Spleen (tissue), 11 donors: ENCODE results near the gene CYTH4. TPM values are rescaled to one million over a fixed set of nuclear protein-coding genes. Genes with fewer than 3 reads are reported as not detected.

Experiments used
- DNase-seq: peaks from one replicate; pipeline ENCODE4 v3.0.0-alpha.2; 2020
- H3K27ac ChIP-seq, 8 donors: fragments of 200-600 bp; sonication (generic) in 7 of 8; 1 replicate in 4 of 8; 2 replicates in 4 of 8; pipeline versions ENCODE4 v1.5.0 to v1.8.0; 2016 to 2021; ENCODE audit warnings: inconsistent platforms in 4 of 8, mild to moderate bottlenecking in 4 of 8, moderate library complexity in 1 of 8
- H3K27me3 ChIP-seq, 7 donors: fragments of 200-600 bp; sonication (generic) in 6 of 7; replicated peaks in 1 of 7; 1 replicate in 4 of 7; 2 replicates in 3 of 7; pipeline versions ENCODE4 v1.5.0 to v1.8.0; 2016 to 2021; ENCODE audit warnings: inconsistent platforms in 3 of 7, mild to moderate bottlenecking in 1 of 7
- H3K36me3 ChIP-seq, 6 donors: fragments of 200-600 bp; sonication (generic) in 5 of 6; 1 replicate in 4 of 6; 2 replicates in 2 of 6; pipeline versions ENCODE4 v1.5.0 to v1.8.0; 2016 to 2021; ENCODE audit warnings: inconsistent platforms in 2 of 6
- H3K4me1 ChIP-seq, 6 donors: fragments of 200-600 bp; sonication (generic) in 5 of 6; 1 replicate in 3 of 6; 2 replicates in 3 of 6; pipeline versions ENCODE4 v1.5.0 to v1.8.0; 2016 to 2021; ENCODE audit warnings: inconsistent platforms in 3 of 6
- H3K4me3 ChIP-seq, 8 donors: fragments of 200-600 bp; sonication (generic) in 7 of 8; 1 replicate in 4 of 8; 2 replicates in 4 of 8; pipeline versions ENCODE4 v1.5.0 to v1.8.0; 2016 to 2021; ENCODE audit warnings: inconsistent platforms in 4 of 8, mild to moderate bottlenecking in 4 of 8, moderate library complexity in 2 of 8
- H3K9me3 ChIP-seq, 8 donors: fragments of 200-600 bp; sonication (generic) in 7 of 8; 1 replicate in 4 of 8; 2 replicates in 4 of 8; pipeline versions ENCODE4 v1.5.0 to v1.8.0; 2016 to 2021; ENCODE audit warnings: inconsistent platforms in 4 of 8
- CTCF ChIP-seq, 11 experiments: fragments of 200-600 bp in 7 of 11; fragments of 450-650 bp in 4 of 11; sonication (generic) in 4 of 11; IDR thresholded peaks in 8 of 11; conservative IDR thresholded peaks in 3 of 11; 1 replicate in 7 of 11; 2 replicates in 4 of 11; pipeline versions ENCODE4 v1.4.0 to v1.8.0; 2016 to 2021; ENCODE audit warnings: antibody characterized with exemption in 11 of 11, inconsistent platforms in 4 of 11, mild to moderate bottlenecking in 1 of 11
- POLR2A ChIP-seq, 3 donors: fragments of 450-650 bp; IDR thresholded peaks; one replicate each; pipeline ENCODE4 v1.5.1; 2017; ENCODE audit warnings: antibody characterized with exemption in 3 of 3, mild to moderate bottlenecking in 1 of 3
- POLR2AphosphoS5 ChIP-seq, 3 donors: sonication (generic); formaldehyde crosslinking; IDR thresholded peaks; one replicate each; pipeline ENCODE4 v1.5.1; 2017; ENCODE audit warnings: antibody characterized with exemption in 3 of 3
- WGBS, 5 donors: extraction: QIAGEN DNeasy Blood & Tissue Kit in 3 of 5; methylation state at CpG; one replicate each; pipeline versions ENCODE4 v1.1.5 to v1.1.7; 2013 to 2018; 5-methylcytosine and 5-hydroxymethylcytosine counted together
- intact Hi-C: fragments of 100-400 bp; cut with DNase I; formaldehyde crosslinking; loops from one replicate; pipeline ENCODE4 v1.15.0; 2023; ENCODE audit warnings: low total_unique reads
- polyA plus RNA-seq, 3 donors: library from polyadenylated mRNA; stranded (reverse); fragments of 200-250 nt; gene quantifications; one replicate each; pipeline ENCODE4 v1.2.1, GENCODE V29; 2013
- total RNA-seq, 7 donors: library from RNA; depleted of rRNA in 3 of 7; stranded (reverse); fragments of >200 nt in 3 of 7; fragmentation: NEBNext Ultra II Directional in 4 of 7; extraction: Animal tissue kit (Norgen Biotek cat#: 25700) in 4 of 7; gene quantifications; one replicate each; pipeline versions ENCODE4 v1.1.0 to v1.2.1, GENCODE V29; 2016 to 2021
- donor health status: healthy with polysubstance abuse.
- donor health status: DM: no; HTN: no; CAD: no; lungs with moderate emphysema.
- donor health status: DM: no; HTN: no; CAD: no.
- donor health status: Bipolar disorder and iron deficiency.
- donor health status: healthy.
- donor health status: DM: no; HTN: no; CAD: no.
- donor health status: DM: yes; HTN: yes; CAD: no.

The CYTH4 gene
- total and polyA plus RNA-seq, 10 donors = 35.3 to 238 (median 104) TPM

- H3K4me1 ChIP-seq = peaks cover 65 to 100% (median 83%) of the 10 kb centered on the region in 6 donors
- WGBS, 5 donors = 58 to 67% (median 61%) methylated on average over 10 to 11 of the region's 11 CpGs
- no peaks in the 10 kb centered on the region for H3K27me3 ChIP-seq
- peaks cover 0 to 87% (median 37%) of the 10 kb centered on the region in 6 donors for H3K36me3 ChIP-seq
- DNase-seq = peak; percentile 82
- H3K4me3 ChIP-seq = peak overlapping the region in 4 of 8 donors; percentile 6 to 43 (median 7)
- peak overlapping the region; percentile 44 to 96 (median 74) for H3K27ac ChIP-seq
- intact Hi-C loops = loop anchor here (5.0 kb wide), 1 partner anchor 38 kb away; no protein-coding TSS in a partner anchor
- TF ChIP-seq POLR2AphosphoS5 (IDR thresholded peaks at IDR 0.05) = peak in 1 of 3 donors; percentile 2
- no peak for TF ChIP-seq CTCF (IDR thresholded peaks at IDR 0.05 in 8 of 11, conservative IDR thresholded peaks at IDR 0.05 in 3 of 11)
- H3K9me3 ChIP-seq = no peaks in the 10 kb centered on the region
These were observed 27.8 kb downstream of the CYTH4 start for GRCh38 chr22:37310075-37310606.

GRCh38 chr22:37310815-37311595, 28.7 kb downstream of the CYTH4 start:
- 63 to 82% (median 76%) methylated on average over 24 to 25 of the region's 25 CpGs for WGBS, 5 donors
- DNase-seq = peak; percentile 87
- peak overlapping the region in 7 of 8 donors; percentile 65 to 96 (median 76) for H3K27ac ChIP-seq
- intact Hi-C loops = loop anchor here (5.0 kb wide), 1 partner anchor 39 kb away; no protein-coding TSS in a partner anchor
- no peaks in the 10 kb centered on the region for H3K27me3 ChIP-seq
- peaks cover 65 to 100% (median 82%) of the 10 kb centered on the region in 6 donors for H3K4me1 ChIP-seq
- peaks cover 0 to 79% (median 34%) of the 10 kb centered on the region in 6 donors for H3K36me3 ChIP-seq
- TF ChIP-seq POLR2A (IDR thresholded peaks at IDR 0.05) (no peak), POLR2AphosphoS5 (IDR thresholded peaks at IDR 0.05) (peak; percentile 53 to 65 (median 53)), CTCF (IDR thresholded peaks at IDR 0.05 in 8 of 11, conservative IDR thresholded peaks at IDR 0.05 in 3 of 11) (no peak)
- peak overlapping the region in 1 of 8 donors; percentile 43 for H3K4me3 ChIP-seq
- H3K9me3 ChIP-seq = no peaks in the 10 kb centered on the region

GRCh38 chr22:37311761-37312312, 29.5 kb downstream of the CYTH4 start:
- H3K27ac ChIP-seq = peak overlapping the region in 7 of 8 donors; percentile 65 to 96 (median 76)
- no peaks in the 10 kb centered on the region for H3K9me3 ChIP-seq
- H3K4me1 ChIP-seq = peaks cover 56 to 100% (median 79%) of the 10 kb centered on the region in 6 donors
- DNase-seq = no peak
- intact Hi-C loops = loop anchor here (5.0 kb wide), 1 partner anchor 40 kb away; no protein-coding TSS in a partner anchor
- H3K27me3 ChIP-seq = no peaks in the 10 kb centered on the region
- H3K4me3 ChIP-seq = peak overlapping the region in 1 of 8 donors; percentile 36
- H3K36me3 ChIP-seq = peaks cover 0 to 71% (median 34%) of the 10 kb centered on the region in 6 donors
- WGBS, 5 donors = 91 to 96% (median 93%) methylated on average over 18 to 19 of the region's 19 CpGs
- TF ChIP-seq CTCF (IDR thresholded peaks at IDR 0.05 in 8 of 11, conservative IDR thresholded peaks at IDR 0.05 in 3 of 11) = no peak
- TF ChIP-seq POLR2A (IDR thresholded peaks at IDR 0.05) = no peak
- TF ChIP-seq POLR2AphosphoS5 (IDR thresholded peaks at IDR 0.05) = peak in 2 of 3 donors; percentile 29 to 76
